OCI-LY7 (cell line): ENCODE measurements around the gene UBE2G1.

Experiments
- CTCF ChIP-seq: fragments of 200-600 bp; sonication (generic); conservative IDR thresholded peaks from 2 replicates; pipeline ENCODE4 v1.5.1; 2014; ENCODE audit warnings: mild to moderate bottlenecking, antibody characterized with exemption, low read length, moderate library complexity, mixed read lengths
- EZH2phosphoT487 ChIP-seq: fragments of 200-600 bp; sonication (generic); IDR thresholded peaks from 2 replicates; pipeline ENCODE4 v1.6.1; 2018; ENCODE audit warnings: low read depth, borderline replicate concordance, mild to moderate bottlenecking, mixed run types, antibody characterized with exemption, low read length, moderate library complexity, mixed read lengths

- TF ChIP-seq EZH2phosphoT487 (no peak), CTCF (no peak)
Observed at GRCh38 chr17:4248504-4249277, 117.8 kb downstream of the UBE2G1 start.
